Inferior parietal cortex (tissue), 1 donor: Measurements from ENCODE around the gene ZNF681.
A peak's percentile ranks its signal among the peaks of the same experiment; 100 is the strongest.
"Not testable (repeated sequence)": the region's sequence is repeated elsewhere in the genome, so short reads cannot be mapped to it uniquely, and the experiment has no call there.

Source experiments
- DNase-seq: peaks from one replicate; pipeline ENCODE4 v3.0.0-alpha.2; 2016; ENCODE audit errors: extremely low spot score

Gene ZNF681

DNA sequence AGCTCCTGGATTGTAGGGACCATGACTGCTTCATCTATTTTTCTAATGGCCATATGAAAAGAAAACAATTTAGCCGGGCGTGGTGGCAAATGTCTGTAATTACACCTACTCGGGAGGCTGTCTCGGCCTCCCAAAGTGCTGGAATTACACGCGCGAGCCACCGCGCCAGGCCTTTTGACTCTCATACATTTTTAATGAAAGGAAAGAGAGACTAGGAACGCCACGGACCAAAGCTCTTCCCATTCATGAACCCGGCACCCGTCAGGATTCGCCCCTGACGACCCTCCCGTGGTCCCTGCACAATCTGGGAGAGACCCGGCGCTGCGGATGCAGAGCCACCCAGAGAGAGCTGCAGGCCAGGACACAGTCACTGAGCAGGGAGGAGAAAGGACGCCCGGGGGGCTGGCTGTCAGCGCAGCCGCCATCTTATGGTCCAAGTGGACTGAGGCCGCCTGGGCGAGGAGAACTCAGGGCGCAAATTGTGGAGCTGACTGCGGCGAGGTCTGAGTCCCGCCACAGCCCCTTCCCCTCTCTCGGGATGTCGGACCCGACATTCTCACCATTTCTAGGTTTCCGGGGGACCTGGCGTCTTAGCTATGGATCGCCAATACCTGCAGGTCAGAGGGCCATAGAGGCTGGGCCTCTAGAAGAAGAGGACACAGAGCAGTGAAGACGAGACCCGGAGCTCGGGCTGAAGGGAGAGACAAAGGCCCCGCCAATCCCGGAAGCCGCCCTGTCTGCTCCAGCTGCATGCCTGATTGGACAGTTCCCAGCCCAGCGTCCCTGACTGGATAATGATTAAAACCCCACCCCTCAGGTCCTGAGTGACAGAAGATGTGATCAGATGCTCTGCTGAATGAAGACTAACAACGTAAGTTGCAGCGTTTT, at the start of gene ZNF681:
ZNF681 (minus strand) TSS at position 705 of the 888 bp plus-strand sequence; CDS start at position 563, 142 bp downstream.
- peak; percentile 91 for DNase-seq

DNA sequence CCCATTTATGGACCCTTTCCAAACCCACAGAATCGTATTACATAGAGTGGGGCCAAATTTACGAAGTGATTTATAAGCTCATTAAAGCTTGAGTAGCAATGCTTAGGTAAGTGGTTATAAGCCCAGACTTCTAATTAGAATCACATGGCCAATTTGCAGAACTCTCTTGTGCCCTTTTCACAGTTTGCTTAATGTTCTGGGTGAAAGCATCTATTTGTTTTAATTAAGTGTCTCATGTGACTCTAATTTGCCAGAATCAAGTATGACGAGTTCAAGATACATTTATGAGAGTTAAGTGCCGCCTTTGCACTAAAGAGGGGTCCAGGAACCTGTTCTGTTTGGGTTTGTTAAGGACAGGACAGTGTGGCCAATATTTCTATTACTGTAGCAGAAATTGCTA, 46.0 kb upstream of the ZNF681 start:
- no peak for DNase-seq

DNA sequence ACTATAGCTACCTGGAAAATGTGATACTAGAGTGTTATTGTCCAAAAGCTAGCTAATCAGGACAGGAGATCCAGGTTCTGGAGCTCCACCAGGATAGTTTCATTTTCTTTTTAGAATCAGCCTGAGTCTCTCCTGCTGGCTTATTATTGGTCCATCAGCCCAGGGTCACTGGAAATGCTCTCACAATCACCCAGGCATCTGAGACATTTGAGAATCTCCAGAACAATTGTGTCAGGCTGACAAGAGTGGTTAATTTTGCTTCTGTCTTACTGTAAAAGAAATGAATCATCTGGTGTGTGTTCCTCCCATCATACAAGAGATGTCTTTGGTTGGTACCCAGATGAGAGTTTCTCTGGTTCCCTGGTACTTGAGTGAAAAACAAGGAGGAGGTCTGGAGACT, 43.6 kb upstream of the ZNF681 start:
- DNase-seq, result no peak

DNA sequence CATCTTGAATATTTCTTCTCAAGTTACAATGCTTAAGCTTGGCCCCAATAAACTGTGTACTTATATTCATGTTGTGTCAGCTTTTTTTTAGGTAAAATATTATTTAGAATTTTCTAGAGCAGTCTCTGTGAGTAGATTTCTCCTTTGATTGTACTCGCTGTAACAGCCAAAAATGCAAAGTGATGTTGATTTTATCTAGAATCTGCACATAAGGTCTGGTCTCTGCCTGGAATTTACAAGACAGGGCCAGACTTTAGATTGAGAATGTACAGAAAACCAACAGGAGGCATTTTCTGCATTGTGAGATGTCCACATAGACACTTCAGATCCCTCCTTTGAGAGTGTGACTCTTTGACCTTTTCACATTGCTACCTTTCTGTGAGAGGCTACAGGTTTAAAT, 43.1 kb upstream of the ZNF681 start:
- DNase-seq, result no peak

DNA sequence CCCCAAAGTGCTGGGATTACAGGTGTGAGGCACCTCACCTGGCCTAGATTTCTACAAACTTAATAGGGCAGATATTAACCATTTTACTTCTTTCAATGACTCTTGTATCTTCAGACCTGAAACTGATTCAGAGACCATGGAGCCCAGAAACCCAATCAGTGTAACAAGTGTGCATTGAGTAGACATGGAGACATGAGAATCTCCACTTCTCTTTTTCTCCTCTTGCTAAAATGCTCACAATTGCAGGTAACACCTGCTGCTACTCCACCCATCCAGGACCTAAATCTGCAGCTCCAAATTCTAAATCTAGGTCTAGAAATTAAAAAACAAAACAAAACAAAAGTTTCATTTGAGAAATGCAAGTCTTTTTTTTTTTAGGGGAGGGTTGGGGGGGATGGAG, 42.2 kb upstream of the ZNF681 start:
- DNase-seq, result no peak

DNA sequence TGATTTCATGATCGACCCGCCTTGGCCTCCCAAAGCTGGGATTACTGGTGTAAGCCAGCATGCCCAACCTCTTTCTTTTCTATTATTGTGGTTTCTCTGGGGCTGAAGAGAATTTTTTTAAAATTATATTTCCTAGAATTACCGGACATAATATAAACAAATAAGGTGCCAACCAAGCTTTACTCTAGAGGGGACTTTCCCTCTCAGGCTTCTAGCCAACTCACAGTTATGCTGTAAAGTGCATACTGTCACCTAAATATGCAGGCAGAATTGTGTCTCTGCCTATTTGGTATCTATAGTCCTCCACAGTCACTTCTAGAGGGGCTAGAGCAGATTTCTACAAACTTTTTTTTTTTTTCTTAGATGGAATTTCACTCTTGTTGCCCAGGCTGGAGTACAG, 41.6 kb upstream of the ZNF681 start:
- DNase-seq, result no peak

DNA sequence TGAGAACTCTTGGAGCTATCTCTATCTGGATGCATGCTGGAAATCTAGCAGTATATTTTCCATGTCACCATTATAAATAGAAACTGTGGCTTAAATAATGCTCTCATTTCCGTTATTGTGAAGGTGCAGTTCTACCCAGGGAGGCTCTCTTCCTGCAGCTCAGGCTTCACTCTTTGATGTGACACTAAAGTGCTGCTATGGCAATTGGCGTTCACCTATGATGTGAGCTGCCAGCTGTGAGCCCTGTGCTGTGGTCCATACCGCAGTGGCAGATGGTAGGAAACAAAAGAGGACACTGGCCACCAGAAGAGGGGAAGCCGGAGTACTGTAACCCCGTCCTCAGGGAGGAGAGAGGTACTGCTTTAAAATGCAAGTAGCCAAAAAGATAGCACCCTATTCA, 40.6 kb upstream of the ZNF681 start:
- no peak for DNase-seq

DNA sequence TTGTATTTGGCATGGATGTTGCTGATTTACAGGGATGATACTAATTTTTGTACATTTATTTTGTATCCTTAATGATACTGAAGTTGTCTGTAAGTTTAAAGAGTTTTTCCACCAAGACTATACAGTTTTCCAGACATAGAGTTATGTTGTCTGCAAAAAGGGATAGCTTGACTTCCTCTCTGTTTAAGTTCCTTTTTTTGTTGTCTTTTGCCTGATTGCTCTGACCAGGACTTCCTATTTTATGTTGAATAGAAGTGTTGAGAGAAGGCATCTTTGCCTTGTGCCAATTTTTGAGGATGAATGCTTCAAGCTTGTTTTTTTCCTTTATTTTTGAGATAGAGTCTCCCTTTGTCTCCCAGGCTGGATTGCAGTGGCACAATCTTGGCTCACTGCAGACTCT, 36.8 kb upstream of the ZNF681 start:
- no peak for DNase-seq

DNA sequence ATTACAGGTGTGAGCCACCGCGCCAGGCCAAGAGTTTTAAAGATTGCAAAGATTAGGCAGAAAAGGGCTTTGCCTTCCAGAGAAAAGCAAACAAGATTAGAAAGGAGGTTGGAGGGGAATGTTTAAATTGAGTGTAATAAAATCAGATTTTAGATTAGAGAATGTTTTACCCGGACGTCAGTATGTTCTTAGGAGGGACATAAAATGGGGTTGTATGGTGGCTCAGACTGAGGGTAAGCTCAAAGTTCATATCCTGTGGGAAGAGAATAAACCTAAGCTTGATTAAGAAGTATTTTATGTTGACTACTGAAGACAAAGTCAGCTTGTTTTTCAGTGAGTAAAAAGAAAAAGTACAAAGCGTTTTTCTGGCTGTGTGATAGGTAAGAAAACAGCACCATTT, 34.1 kb upstream of the ZNF681 start:
- DNase-seq, result no peak

DNA sequence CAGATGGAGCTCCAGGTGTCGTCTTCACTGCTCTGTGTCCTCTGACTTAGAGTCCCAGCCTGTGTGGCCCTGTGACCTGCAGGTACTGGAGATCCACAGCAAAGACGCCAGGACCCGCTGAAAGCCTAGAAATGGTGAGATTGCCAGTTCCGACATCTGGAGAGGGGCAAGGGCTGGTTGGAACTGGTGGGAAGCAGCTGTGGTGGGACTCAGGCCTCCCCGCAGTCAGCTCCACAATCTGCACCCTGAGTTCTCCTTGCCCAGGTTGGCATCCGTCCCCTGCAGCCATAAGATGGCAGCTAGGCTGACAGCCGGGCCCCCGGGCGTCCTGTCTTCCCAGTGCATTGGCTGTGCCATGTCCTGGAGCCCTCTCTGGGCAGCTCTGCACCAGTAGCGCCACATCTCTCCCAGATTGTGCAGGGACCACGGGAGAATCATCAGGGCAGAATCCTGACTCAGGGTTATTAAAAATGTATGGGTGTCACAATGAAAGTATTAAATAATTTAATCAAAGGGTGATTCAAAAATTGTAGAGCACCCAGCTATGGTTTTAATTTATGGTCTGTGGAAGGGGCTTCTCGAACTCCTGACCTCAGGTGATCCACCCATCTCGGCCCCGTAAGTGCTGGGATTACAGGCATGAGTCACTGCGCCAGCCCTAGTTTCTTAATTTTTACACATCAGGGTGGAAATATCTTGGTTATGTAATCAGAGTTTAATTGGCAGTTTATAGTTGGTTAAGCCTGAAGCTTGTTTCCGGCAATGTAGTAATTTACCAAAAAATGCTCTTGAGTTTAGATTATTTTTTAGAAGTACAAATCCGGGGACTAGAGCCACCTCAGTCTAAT, 32.2 kb upstream of the ZNF681 start:
- DNase-seq, result no peak

DNA sequence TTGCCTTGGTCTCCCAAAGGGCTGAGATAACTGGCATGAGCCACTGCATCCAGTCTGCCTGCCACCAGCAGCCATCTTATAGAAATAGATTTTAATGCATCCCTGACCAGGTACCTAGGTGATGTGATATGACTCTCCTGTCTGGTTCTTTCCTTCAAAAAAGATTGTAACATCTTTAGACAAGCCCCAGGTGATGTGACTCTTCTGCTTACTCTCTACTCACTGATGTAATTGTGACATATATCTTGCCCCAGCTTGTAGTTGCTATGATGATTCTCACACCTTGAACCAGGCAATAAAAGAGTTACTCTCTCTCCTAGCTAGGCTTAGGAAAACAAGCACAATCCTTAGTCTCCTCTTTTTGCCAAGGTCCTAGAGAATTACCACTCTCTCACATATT, 30.6 kb upstream of the ZNF681 start:
- no peak for DNase-seq

DNA sequence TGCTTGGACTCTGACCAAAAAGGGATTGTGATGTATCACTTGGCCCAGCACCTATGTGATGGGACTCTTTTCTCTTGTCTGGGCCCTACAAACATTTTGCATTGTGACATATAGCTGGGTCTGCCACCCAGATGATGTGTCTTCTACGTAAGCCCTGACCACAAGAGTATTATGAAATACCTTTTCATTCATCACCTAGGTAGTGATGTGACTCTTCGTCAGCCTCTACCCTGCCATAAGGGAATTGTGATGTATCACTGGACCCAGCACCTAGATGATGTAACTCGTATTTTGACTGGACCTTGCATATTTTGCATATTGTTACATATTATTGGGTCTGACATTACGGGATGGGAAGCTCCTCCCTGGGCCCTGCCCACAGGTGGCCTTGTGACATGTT, 29.7 kb upstream of the ZNF681 start:
- no peak for DNase-seq

DNA sequence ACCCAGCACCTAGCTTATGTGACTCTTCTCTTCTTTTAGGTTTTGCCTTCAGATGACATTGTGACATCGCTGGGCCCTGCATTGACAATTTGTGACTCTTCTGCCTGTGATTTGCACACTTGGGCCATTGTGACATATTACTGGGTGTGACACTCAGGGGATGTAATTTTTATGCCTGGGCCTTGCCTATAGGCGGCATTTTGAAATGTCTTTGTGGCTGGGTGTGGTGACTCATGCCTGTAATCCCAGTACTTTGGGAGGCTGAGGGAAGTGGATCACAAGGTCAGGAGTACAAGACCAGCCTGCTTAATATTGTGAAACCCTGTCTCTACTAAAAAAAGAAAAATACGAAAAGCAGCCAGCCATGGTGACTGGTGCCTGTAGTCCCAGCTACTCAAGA, 28.4 kb upstream of the ZNF681 start:
- no peak for DNase-seq

DNA sequence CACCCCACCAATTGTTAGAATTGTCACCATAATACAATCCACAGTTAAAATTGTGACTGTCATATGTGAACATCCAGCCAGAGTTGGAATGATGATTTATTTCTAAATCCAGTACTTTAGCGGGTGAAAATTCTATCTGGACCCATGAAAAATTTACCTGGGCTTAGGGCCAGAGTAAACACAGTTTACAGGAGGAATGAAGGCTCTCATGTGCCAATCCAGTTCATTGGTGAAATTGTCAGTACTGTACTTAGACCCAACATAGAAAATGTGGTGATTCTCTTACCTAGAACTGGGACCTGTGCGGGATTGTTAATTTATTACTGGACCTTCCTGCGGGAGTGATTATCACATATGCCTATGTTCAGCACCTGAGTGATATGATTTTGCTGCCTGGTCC, 27.3 kb upstream of the ZNF681 start:
- DNase-seq, result no peak

DNA sequence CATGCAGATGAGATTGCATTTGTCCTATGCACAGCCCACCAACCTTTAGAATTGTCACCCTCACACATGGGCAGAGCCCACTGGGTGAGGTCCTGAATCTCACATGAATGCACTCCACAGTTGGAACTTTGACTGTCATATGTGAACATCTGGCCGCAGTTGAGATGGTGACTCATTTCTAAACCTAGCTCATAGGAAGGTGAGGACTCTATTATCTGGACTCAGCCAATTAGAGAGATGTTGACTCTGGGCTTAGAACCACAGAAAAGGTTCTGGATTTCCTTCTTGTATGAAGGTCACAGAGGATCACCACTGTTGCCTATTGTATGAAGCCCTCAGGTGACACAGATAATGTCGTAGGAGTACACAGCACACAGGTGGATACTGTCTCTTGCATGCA, 25.6 kb upstream of the ZNF681 start:
- DNase-seq, result no peak

DNA sequence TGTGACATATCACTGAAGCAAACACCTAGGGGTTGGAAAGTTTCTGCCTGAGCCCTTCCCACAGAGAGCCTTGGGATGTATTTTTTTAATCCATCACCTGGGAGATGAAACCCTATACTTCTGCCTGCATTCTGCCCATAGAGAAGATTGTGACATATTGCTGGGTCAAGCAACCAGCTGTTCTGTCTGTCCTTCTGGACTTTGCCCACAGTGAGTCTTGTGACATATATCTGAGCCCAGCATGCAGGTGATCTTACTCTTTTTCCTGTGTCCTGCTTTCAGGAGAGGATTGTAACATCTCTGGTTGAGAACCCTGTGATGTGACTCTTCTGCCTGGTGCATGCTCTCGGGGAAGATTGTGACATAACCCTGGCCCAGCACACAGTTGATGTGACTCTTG, 24.9 kb upstream of the ZNF681 start:
- DNase-seq, result no peak

DNA sequence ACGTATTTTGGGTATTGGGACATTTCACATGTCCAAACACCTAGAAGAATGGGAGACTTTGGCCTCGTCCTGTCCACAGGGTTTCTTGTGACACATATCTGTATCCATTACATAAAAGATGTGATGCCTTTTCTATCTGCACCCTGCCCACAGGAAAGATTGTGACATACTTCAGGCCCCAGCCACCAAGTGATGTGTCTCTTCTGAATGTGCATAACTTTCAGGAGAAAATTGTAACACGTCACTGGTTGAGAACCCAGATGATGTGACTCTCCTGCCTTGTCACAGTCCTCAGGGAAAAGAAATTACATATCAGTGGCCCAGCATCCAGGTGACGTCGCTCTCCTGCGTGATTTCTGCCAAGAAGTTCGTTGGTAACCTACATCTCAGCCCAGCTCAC, 21.0 kb upstream of the ZNF681 start:
- no peak for DNase-seq

DNA sequence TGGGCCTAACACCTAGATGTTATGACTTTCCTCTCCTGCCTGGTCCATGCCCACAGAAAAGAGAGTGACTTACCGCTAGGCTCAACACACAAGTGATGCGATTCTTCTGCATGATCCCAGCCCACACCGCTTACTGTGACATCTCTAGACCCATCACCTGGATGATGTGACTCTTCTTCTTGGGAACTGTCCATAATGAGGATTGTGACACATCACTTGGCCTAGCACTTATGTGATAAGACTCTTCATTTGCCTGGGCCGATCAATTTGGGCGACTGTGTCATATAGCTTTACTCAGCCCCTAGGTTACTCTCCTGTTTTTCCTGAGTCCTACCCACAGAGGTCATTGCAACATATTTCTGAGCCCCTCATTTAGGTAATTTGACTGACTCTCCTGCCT, 19.9 kb upstream of the ZNF681 start:
- DNase-seq, result no peak

DNA sequence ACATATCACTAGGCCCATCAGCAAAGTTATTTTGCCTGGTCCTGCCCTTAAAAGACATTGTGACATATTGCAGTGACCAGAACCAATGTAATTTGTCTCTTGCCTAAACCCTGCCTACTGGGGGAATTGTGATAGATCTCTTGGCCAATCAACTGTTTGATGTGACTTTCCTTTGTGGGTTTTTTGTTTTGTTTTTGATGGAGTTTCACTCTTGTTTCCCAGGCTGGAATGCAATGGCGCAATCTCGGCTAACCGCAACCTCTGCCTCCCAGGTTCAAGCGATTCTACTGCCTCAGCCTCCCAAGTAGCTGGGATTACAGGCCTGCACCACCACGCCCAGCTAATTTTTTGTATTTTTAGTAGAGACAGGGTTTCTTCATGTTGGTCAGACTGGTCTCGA, 19.3 kb upstream of the ZNF681 start:
- not testable (repeated sequence) for DNase-seq

DNA sequence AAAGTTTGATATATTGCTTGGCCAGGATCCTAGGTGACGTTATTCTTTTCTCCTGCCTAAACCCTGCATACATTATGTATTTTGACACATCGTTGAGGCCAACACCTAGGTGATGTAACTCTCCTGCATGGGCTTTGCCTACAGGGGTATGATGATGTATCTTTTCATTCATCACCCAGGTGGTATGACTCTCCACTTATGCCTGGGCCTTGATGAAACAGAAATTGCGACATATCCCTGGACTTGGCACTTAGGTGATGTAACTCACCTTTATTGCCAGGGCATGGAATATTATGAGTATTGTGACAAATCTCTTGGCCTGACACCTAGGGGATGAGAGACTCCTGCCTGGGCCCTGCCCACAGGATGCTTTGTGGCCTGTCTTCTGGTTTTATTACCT, 18.5 kb upstream of the ZNF681 start:
- DNase-seq, result no peak

DNA sequence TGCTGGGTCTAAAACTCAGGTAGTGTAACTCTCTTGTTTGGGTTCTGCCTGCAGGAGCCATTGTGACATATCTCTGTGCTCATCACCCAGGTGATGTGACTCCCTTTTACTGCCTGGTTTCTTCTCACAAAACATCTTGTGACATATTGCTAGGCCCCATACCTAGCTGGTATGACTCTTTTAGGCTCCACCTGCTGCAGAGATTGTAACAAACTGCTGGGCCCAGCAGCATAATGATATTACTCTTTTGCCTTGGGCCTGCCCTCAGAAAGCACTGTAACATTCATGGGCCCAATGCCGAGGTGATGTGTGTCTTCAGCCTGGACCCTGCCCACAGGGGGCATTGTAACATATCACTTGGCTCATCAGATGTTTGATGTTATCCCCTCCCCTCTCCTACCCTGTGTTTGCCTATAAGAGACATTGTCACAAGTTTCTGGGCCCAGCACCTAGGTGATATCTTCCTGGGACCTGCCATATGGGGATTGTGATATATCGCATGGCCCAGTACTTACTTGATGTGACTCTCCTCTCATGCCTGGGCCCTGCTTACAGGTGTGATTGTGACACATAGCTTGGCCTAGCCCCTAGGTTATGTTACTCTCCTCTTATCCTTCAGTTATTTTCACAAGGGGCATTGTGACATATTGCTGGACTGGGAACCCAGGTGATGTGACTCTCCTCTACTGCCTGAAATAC, 18.0 kb upstream of the ZNF681 start:
- DNase-seq, result no peak

DNA sequence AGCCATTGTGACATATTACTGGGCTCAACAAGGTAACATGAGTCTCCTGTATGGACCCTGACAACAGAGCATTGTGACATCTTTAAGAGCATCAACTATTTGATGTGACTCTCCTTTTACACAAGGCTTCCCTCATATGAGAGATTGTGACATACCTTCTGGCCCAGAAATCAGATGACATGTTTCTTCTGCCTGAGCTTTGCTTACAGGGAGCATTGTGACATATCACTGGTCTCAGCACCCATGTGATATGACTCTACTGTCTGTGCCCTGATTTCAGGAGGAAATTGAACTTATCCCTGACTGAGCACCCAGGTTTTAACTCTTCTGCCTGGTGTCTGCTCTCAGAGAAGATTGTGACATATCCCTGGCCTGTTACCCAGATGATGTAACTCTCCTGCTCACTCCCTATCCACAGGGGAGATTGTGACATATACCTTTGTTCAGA, 15.9 kb upstream of the ZNF681 start:
- DNase-seq, result no peak
